DOHH2 (cell line): Measurements from ENCODE around the gene LMCD1.

Source experiments
- EZH2phosphoT487 ChIP-seq: fragments of 200-600 bp; sonication (generic); IDR thresholded peaks from 2 replicates; pipeline ENCODE4 v1.6.1; 2017; ENCODE audit warnings: borderline replicate concordance, mild to moderate bottlenecking, antibody characterized with exemption, low read length, moderate library complexity, mixed read lengths
- TF ChIP-seq, protein P1 (sequence below): fragments of 200-600 bp; sonication (generic); IDR thresholded peaks from one replicate; pipeline ENCODE4 v1.5.1; 2014; ENCODE audit warnings: antibody characterized with exemption, mild to moderate bottlenecking, low read depth, low read length; ENCODE audit not compliant: poor library complexity, severe bottlenecking

DNA sequence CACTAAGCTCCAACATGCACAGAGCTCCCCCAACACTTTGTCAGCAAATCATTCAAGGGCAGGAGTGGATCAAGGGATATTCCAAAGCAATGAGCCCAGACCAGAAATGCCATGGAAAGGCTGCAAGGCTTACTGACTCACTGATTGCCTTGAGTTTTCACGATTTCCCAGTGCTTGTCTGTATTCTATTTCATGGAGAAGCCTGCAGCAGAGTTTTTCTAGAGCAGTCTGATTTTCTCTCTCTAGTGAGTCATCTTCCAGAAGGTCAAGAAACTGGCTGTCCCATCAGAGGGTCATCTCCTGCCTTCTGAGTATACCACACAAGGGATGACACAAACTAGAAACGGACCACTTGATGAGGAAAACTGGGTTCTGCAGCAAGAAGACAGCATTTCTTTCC is 16.5 kb downstream of the LMCD1 start:
- TF ChIP-seq, protein P1, sequence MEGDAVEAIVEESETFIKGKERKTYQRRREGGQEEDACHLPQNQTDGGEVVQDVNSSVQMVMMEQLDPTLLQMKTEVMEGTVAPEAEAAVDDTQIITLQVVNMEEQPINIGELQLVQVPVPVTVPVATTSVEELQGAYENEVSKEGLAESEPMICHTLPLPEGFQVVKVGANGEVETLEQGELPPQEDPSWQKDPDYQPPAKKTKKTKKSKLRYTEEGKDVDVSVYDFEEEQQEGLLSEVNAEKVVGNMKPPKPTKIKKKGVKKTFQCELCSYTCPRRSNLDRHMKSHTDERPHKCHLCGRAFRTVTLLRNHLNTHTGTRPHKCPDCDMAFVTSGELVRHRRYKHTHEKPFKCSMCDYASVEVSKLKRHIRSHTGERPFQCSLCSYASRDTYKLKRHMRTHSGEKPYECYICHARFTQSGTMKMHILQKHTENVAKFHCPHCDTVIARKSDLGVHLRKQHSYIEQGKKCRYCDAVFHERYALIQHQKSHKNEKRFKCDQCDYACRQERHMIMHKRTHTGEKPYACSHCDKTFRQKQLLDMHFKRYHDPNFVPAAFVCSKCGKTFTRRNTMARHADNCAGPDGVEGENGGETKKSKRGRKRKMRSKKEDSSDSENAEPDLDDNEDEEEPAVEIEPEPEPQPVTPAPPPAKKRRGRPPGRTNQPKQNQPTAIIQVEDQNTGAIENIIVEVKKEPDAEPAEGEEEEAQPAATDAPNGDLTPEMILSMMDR: no peak
- no peak for TF ChIP-seq EZH2phosphoT487
